ENCODE data around the gene TMEM80.

- TF ChIP-seq CTCF (IDR thresholded peaks at IDR 0.05), result no peak
- TF ChIP-seq POLR2A (IDR thresholded peaks at IDR 0.05), result no peak
- no peak for TF ChIP-seq POLR2AphosphoS5 (IDR thresholded peaks at IDR 0.05)
- no peak for TF ChIP-seq EP300 (IDR thresholded peaks at IDR 0.05; ENCODE audit: low read depth)
These were observed 21.8 kb upstream of the TMEM80 start for GRCh38 chr11:673866-674265.
